ENCODE results near the gene METTL16.
"Not testable (repeated sequence)": the region's sequence is repeated elsewhere in the genome, so short reads cannot be mapped to it uniquely, and the experiment has no call there.

GRCh38 chr17:2537579-2537978, 25.9 kb upstream of the METTL16 start:
- TF ChIP-seq CTCF (IDR thresholded peaks at IDR 0.05; ENCODE audit: poor library complexity); EZH2 (IDR thresholded peaks at IDR 0.05; ENCODE audit: borderline replicate concordance): not testable (repeated sequence)
